ENCODE measurements around the gene CSRP1. TPM values are rescaled to one million over a fixed set of nuclear protein-coding genes. Genes with fewer than 3 reads are reported as not detected.
A peak's percentile ranks its signal among the peaks of the same experiment; 100 is the strongest.

Gene CSRP1
- total and polyA plus RNA-seq, 2 of the 13 experiments (the other 11 are each of a cell fraction or from before 2014, with no cell fraction given) = 17.7 to 68.9 TPM

GRCh38 chr1:201495551-201496295 lies 11.2 kb downstream of the CSRP1 start (continued):
- TF ChIP-seq ZNF24 (IDR thresholded peaks at IDR 0.05) = no peak
- no peak for TF ChIP-seq ZNF446 (CRISPR knock-in tag; IDR thresholded peaks at IDR 0.05)
- no peak for TF ChIP-seq SMARCE1 (IDR thresholded peaks at IDR 0.05; ENCODE audit: borderline replicate concordance)
- TF ChIP-seq ZNF160 (CRISPR knock-in tag; IDR thresholded peaks at IDR 0.05) = no peak
- no peak for TF ChIP-seq TCF7 (IDR thresholded peaks at IDR 0.05; ENCODE audit: low read depth)
- 0 out of 2 replicates have a peak, but pooled peaks have one; percentile 45 for TF ChIP-seq MEIS2 (CRISPR knock-in tag; IDR thresholded peaks at IDR 0.05)
- no peak for TF ChIP-seq SNRNP70 (IDR thresholded peaks at IDR 0.05; ENCODE audit: low read depth, low read length)
- TF ChIP-seq JUN (CRISPR knock-in tag; IDR thresholded peaks at IDR 0.05) = no peak
- no peak for TF ChIP-seq ZNF335 (CRISPR knock-in tag; IDR thresholded peaks at IDR 0.05)
- no peak for TF ChIP-seq ZNF3 (CRISPR knock-in tag; IDR thresholded peaks at IDR 0.05)
- no peak for TF ChIP-seq ZNF737 (CRISPR knock-in tag; IDR thresholded peaks at IDR 0.05; ENCODE audit: borderline replicate concordance)
- no peak; the same call in 1 of the 2 replicates for TF ChIP-seq KDM2A (CRISPR knock-in tag; IDR thresholded peaks at IDR 0.05; ENCODE audit: borderline replicate concordance, low read depth)
- TF ChIP-seq ZNF44 (CRISPR knock-in tag; IDR thresholded peaks at IDR 0.05) = no peak
- no peak for TF ChIP-seq CBX5 (CRISPR knock-in tag; IDR thresholded peaks at IDR 0.05; ENCODE audit: borderline replicate concordance)
- TF ChIP-seq NCOR1 (IDR thresholded peaks at IDR 0.05; ENCODE audit: borderline replicate concordance, low read length) = peak; percentile 47; the same call in 1 of the 2 replicates
- TF ChIP-seq AKNA (CRISPR knock-in tag; IDR thresholded peaks at IDR 0.05; ENCODE audit: borderline replicate concordance) = no peak
- no peak for TF ChIP-seq SCMH1 (CRISPR knock-in tag; IDR thresholded peaks at IDR 0.05; ENCODE audit: borderline replicate concordance)
- TF ChIP-seq PHB2 (IDR thresholded peaks at IDR 0.05; ENCODE audit: partially characterized antibody) = no peak
- no peak for TF ChIP-seq CREB1 (IDR thresholded peaks at IDR 0.05)
- TF ChIP-seq CREB1 (CRISPR knock-in tag; IDR thresholded peaks at IDR 0.05) = no peak
- no peak for TF ChIP-seq DMTF1 (CRISPR knock-in tag; IDR thresholded peaks at IDR 0.05)
- no peak for TF ChIP-seq ZBTB33 (CRISPR knock-in tag; IDR thresholded peaks at IDR 0.05)
- peak; percentile 54; the same call in 1 of the 2 replicates for TF ChIP-seq HDAC1 (CRISPR knock-in tag; IDR thresholded peaks at IDR 0.05)
